Sigmoid colon (tissue), 4 donors: ENCODE measurements around the gene BTG2.

Experiments
- EP300 ChIP-seq, 4 donors: sonication (generic); formaldehyde crosslinking; IDR thresholded peaks; one replicate each; pipeline ENCODE4 v1.6.1; 2017; ENCODE audit warnings: antibody characterized with exemption in 4 of 4
- TF ChIP-seq, protein P1 (sequence below), 4 experiments: fragments of 450-650 bp in 3 of 4; fragments of 200-600 bp in 1 of 4; IDR thresholded peaks; one replicate each; pipeline ENCODE4 v1.5.1; 2016 to 2019; ENCODE audit warnings: antibody characterized with exemption in 4 of 4, mild to moderate bottlenecking in 3 of 4, moderate library complexity in 2 of 4

DNA sequence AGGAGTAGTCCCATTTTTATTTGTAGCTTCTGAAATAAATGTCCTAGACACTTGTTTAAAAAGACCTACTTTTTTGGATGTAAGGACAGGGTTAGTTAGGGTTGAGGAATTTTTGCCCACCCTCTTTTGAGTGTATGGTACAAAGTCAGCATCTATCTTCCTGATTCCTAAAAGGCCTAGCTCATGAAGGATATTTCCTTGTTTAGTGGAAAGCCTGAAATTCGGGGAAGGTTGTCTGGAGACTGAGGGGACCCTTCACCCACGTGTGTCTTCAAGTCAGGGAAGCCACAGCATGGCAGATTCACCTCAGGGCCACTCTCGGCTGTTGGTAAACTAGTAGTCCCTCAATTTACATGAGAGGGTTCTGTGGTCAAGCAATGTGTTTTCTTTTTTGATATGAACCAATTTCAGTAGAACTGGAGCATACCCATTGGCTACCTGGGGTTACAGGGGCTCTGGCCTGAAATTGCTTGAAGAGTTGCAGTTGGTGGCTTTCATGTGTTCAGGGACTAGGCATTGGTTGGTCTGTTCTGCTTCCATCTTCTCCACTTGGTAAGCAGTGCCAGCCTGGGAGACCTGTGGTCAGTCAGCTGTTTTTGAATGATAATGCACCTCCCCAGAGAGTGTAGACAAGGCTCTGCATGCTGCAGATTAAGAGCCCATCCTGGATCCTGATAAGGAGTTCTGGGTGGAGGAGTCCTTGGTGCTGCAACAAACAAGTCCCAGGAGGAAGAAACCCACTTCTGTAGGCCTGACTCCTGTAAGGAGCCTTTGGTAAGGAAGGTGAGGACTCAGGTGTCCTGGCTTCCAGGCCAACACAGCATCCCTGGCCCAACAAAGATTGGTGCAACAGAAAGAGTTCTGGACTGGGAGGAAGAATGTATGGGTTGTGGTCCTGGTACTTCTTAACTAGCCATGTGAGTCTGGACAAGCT is 6.3 kb downstream of the BTG2 start:
- TF ChIP-seq, protein P1, sequence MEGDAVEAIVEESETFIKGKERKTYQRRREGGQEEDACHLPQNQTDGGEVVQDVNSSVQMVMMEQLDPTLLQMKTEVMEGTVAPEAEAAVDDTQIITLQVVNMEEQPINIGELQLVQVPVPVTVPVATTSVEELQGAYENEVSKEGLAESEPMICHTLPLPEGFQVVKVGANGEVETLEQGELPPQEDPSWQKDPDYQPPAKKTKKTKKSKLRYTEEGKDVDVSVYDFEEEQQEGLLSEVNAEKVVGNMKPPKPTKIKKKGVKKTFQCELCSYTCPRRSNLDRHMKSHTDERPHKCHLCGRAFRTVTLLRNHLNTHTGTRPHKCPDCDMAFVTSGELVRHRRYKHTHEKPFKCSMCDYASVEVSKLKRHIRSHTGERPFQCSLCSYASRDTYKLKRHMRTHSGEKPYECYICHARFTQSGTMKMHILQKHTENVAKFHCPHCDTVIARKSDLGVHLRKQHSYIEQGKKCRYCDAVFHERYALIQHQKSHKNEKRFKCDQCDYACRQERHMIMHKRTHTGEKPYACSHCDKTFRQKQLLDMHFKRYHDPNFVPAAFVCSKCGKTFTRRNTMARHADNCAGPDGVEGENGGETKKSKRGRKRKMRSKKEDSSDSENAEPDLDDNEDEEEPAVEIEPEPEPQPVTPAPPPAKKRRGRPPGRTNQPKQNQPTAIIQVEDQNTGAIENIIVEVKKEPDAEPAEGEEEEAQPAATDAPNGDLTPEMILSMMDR (IDR thresholded peaks at IDR 0.05): no peak
- TF ChIP-seq EP300 (IDR thresholded peaks at IDR 0.05): no peak
